Kidney glomerular epithelial cell (primary cell): Measurements from ENCODE around the gene AP5Z1.

Experiments used
- DNase-seq: peaks from one replicate; lab custom pipeline; 2025; lab: John Stamatoyannopoulos, UW

Gene AP5Z1

GRCh38 chr7:4766666-4767519 is 8.5 kb upstream of the AP5Z1 start:
- DNase-seq = no peak

DNA sequence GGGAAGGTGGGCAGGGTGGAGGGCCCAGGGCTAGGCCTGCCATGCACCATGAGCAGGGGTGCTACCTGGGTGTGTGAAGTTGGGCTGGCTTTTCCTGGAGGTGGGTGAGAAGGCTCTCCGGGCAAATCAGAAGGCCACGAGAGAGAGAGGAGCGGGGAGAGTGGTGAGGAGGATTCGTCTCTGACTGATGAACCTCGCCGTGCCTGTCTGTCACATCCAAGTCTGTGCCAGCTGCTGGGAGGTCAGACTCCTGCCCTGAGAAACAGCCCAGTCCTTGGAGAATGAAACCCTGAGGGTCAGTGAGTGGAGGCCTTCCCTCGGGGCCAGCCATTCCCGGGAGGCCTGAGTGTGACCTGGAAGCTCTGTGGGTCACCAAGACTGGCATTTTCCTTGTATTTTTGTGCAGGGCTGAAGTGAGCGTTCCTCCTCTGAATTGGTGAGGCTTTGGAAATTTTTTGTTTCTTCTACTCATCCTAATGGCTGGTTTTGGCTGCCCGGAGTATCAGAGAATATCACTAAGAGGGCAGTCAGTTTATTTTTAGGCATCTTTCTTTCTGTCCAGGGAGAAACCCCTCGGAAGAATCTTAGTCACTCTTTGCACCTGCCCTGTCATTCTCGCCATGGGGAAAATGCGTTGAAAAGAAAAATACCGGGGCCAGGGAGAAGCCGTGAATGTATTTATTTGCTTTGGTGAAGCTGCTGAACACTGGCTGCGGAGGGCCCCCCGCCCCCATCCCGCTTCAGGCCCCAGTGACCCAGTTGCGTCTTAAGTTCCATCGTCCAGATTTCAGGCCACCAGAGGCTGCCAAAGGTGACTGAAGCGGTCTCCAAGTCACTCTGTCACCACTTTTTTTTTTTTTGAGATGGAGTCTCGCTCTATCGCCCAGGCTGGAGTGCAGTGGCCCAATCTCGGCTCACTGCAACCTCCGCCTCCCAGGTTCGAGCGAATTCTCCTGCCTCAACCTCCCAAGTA is 6.5 kb upstream of the AP5Z1 start:
- DNase-seq = no peak

- no peak for DNase-seq
These were observed 5.7 kb upstream of the AP5Z1 start for GRCh38 chr7:4769761-4770160.

- no peak for DNase-seq
These were observed 4.5 kb upstream of the AP5Z1 start for GRCh38 chr7:4770886-4771285.

DNA sequence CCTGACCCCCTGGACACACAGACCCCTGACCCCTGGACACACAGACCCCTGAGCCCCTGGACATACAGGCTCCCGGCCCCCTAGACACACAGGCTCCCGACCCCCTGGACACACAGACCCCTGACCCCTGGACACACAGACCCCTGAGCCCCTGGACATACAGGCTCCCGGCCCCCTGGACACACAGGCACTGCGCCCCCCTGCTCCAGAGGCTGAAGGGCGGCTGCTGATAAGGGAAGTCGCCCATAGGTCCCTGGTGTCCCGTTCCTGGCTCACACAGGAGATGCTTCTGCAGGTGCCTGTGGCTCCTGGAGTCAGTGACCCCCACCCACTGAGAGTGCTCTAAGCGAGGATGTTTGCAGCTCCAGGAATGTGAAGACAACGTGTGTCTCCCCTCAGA is 3.7 kb upstream of the AP5Z1 start:
- no peak for DNase-seq

GRCh38 chr7:4772306-4772705 is 3.1 kb upstream of the AP5Z1 start:
- DNase-seq = no peak

- no peak for DNase-seq
These were observed 1.4 kb upstream of the AP5Z1 start for GRCh38 chr7:4774007-4774406.

GRCh38 chr7:4774658-4775249 is 669 bp upstream of the AP5Z1 start:
- DNase-seq = peak; percentile 81

DNA sequence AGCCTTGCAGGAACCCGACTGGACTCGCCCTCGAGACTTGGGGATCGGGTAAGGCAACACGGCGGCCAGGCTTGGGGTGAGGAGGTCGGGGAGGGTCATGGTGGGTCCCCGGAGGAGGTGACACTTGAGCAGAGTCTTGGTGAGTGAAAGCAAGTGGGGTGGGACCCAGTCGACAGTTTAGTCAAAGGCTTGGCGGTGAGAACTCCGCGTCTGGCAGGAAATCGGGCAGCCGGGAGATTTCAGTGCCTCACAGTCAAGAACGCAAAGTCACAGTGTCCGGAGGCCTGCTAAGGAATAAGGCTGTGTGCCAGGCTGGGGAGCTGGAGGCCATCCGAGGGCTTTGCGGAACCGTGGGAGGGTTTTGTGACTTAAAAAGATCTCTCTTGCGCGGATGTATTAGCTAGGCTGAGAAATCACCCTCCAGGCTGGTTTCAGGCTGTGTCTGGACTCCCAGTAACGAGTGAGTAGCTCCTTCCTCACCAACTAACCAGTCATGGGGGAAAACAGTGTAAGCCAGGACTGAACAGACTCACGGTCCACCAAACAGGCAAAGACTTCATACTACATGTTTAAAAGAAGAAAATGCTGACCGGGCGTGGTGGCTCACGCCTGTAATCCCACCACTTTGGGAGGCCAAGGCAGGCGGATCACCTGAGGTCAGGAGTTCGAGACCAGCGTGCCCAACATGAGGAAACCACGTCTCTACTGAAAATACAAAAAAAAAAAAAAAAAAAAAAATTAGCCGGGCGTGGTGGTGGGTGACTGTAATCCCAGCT is 613 bp downstream of the AP5Z1 start:
- peak; percentile 43 for DNase-seq

DNA sequence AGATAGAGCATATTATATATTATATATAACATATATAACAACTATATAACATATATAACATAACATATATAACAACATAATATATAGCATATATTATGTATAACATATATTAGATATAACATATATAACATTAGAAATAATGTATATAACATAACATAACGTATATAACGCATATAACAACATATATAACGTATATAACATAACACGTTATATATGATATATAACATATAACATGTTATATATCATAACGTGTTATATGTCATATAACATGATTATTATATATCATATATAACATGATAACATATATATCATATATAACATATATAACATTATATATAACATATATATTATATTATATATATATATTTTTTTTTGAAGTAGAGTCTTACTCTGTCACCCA is 3.7 kb downstream of the AP5Z1 start:
- DNase-seq = no peak

- DNase-seq = no peak
These were observed 6.1 kb downstream of the AP5Z1 start for GRCh38 chr7:4781366-4782069.

- no peak for DNase-seq
These were observed 7.2 kb downstream of the AP5Z1 start for GRCh38 chr7:4782333-4783291.

- DNase-seq = no peak
These were observed 7.8 kb downstream of the AP5Z1 start for GRCh38 chr7:4783292-4783652.

- no peak for DNase-seq
These were observed 8.4 kb downstream of the AP5Z1 start for GRCh38 chr7:4783762-4784351.

DNA sequence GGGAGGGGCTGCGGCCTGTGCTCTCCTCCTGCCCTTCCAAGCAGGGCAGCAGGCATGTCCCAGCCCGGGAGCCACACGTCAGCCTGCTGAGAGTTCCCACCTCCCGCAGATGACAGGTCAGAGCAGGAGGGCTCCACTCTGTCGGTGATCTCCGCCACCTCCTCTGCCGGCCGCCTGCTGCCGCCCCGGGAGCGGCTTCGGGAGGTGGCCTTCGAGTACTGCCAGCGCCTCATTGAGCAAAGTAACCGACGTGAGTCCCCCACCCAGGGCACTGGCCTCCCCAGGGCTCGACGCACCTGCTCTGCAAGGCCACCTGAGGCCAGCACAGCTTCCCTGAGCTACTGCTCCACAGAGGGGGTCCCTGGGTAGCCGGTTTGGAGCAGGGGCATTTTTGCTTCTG is 9.4 kb downstream of the AP5Z1 start:
- no peak for DNase-seq

DNA sequence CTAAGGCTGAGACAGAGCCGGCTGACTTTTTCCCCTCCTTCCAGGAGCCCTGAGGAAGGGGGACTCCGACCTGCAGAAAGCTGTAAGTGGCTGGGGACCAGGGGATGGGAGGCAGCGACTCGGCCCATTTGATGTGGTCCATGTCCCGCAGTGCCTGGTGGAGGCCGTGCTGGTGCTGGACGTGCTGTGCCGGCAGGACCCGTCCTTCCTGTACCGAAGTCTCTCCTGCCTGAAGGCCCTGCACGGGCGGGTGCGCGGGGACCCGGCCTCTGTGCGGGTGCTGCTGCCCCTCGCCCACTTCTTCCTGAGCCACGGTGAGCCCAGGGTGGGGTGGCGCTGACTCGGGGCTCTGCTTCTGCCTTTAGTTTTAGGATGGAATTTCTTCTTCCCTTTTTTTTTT is 9.9 kb downstream of the AP5Z1 start:
- DNase-seq = no peak

GRCh38 chr7:4786015-4786414 is 10.6 kb downstream of the AP5Z1 start:
- no peak for DNase-seq

DNA sequence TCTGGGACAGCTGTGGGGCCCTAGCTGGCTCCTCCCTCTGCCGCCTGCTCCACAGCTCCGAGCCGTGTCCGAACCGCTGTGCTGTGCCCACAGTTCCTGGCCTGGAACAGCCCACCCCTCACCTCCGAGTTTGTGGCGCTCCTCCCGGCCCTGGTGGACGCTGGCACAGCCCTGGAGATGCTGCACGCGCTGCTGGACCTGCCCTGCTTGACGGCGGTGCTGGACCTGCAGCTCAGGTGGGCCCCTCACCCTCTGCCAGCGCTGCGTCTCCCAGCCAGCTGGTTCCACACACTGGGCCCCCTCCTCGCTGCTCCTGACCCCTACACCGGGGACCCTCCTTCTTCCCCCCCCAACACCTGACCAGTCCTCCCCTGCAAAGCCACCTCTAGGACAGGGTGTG is 12.1 kb downstream of the AP5Z1 start:
- no peak for DNase-seq

DNA sequence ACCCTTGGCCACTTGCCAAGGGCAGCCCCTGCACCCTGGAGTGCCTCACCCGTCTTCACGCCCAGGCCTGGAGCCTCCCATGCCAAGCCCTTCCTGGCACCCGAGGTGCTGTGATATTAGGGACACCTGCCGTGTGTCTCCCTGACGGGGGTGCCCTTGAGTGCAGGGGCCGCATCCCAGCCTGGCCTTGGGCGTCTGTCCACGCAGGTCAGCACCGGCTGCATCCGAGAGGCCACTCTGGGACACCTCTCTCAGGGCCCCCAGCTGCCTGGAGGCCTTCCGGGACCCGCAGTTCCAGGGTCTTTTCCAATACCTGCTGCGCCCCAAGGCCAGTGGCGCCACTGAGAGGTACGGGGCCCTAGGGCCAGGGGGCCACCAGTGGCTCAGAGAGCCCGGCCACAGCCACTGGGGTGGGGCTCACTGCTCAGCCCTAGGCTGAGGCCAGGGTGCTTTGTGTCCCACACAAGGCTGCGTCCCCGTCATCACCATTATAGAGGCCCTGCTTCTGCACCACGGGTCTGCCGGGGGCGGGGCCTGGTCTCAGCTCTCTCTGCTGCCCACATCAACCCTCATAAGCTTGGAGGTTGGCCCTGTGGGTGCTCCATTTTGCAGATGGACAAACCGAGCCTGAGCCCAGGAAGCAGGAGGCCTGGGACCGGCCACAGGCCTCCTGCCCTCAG is 12.7 kb downstream of the AP5Z1 start:
- no peak for DNase-seq
